ENCODE data around the gene PARL.
A peak's percentile ranks its signal among the peaks of the same experiment; 100 is the strongest.
"Not testable (repeated sequence)": the region's sequence is repeated elsewhere in the genome, so short reads cannot be mapped to it uniquely, and the experiment has no call there.

PARL gene

GRCh38 chr3:183816681-183817510 is 67.8 kb downstream of the PARL start:
- DNase-seq, result no peak

- no peak for DNase-seq
These were observed 68.7 kb downstream of the PARL start for GRCh38 chr3:183815951-183816475.

DNA sequence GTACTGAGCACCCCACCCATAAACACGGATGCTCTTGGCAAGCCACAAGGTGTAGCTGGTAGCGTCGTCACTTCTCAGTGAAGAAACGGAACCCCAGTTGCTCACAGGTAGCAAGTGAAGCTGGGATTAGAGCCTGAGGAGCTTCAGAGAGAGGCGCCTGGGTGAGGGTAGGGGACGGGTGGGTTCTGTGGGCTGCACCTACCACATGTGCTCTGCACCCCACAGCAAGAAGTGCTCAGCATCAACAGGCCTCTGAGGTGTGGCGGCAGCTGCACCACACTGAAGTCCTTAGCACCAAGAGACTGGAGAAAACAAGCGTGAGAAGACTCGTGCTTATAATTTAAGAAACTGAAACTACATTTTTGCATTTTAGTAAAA is 69.1 kb downstream of the PARL start:
- DNase-seq, result no peak

DNA sequence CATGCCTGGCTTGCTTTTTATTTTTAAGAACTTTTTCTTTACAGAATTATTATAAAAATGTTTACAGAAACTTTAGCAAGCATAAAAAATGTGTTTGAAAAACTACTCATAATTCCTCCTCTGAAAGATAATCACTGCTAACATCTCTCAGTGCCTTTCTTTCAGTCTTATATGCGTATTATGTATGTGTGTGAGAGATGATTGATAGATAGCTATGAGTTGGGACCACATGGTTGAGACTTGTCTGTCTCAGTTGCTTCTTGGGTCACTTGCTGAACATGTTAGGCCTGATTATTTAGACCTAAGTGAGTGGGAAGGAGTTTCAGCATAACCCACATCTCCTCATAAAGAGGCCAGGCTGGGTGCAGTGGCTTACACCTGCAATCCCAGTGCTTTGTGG is 70.4 kb downstream of the PARL start:
- no peak for DNase-seq

DNA sequence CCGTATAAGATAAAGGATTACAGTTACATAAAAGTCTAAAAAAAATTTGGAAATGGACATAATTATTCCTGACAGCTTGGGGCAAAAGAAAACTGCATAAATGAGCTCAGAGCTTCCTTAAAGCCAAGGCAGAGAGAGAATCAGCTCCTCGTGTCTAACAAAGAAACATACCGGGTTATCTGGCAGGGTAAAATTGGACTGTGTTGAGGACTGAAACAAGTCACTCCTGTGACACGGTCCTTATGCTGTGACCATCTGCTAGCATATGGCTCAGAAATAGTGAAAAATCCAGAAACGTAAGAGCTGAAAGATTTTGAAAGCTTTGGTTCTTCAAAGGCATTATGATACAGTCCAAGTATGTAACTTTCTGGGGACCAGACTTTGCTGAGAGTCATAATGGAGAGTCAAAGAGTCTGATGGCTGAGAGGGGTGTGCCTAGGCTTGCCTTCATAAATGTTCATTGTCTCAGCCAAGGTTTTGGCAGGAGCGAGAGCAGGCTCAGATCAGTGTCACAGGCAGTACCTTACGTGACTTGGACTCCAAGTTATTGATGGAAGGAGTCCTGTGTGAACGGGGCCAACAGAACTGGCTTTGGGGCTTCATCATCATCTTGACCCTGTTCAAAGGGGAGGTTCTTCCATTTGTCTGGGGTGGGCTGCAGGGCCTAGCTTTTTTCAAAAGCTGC is 71.8 kb downstream of the PARL start:
- no peak for DNase-seq

DNA sequence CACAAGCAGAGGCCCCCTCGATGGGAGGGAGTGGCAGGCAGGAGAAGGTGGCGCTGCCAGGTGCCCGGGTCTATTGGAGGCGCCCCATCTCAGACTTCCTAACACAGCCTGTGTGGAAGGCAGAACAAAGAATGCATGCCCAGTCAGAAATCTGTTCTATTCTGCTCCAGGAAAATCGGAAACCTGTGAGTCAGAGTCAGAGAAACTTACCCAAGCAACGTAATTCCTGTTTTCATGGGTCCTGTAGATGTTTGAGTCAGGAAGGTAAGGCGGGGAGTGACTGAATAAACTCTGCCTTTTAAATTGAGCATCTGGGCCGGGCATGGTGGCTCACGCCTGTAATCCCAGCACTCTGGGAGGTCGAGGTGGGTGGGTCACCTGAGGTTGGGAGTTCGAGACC is 73.0 kb downstream of the PARL start:
- no peak for DNase-seq

DNA sequence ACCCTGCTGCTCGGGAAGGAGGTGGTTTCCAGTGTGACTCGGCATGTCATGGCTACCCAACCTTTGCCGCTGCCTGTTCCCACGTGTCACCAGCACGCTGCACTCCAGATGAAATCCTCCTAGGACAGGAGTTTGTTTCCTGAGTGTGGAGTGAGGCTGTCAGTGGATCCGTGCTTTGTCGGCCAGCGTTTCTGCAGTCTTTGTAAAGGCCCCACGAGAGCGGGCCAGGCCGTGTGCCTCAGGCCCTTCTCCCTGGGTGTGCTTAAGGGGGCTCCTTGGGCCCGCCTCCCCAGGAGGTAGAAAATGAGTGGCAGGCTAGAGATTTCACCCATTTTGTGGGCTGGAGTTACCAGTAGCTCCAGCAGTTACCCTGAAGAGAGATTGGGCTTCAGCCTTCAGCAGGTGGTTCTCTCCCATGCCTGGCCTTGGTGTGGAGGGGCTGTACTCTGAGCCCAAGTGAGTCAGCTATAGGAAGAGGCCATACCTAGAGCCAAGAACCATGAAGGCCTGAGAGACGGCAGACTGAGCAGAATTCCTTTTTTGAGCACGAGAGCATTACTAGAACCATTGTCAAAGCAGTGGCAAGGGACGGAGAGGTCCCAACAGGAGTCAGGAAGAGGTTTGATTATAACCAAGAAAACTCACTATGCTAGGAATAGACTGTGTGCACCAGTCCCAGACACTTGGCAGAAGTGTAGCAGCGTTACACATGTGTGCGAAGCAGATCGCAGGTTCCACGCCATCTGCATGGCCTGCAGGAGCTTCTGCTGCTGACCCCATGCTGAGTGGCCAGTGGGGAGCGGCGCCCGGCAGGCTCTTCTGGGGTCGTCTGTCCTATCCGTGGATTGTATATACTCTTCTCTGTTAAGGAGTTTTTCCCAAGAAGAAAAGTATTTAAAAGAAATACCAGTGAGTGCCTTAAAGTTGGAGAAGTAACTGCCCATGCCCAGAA is 73.8 kb downstream of the PARL start:
- DNase-seq, result no peak

GRCh38 chr3:183809270-183809669 is 75.4 kb downstream of the PARL start:
- no peak for DNase-seq

- no peak for DNase-seq
These were observed 76.3 kb downstream of the PARL start for GRCh38 chr3:183808355-183808754.

GRCh38 chr3:183807881-183808280 is 76.8 kb downstream of the PARL start:
- no peak for DNase-seq

DNA sequence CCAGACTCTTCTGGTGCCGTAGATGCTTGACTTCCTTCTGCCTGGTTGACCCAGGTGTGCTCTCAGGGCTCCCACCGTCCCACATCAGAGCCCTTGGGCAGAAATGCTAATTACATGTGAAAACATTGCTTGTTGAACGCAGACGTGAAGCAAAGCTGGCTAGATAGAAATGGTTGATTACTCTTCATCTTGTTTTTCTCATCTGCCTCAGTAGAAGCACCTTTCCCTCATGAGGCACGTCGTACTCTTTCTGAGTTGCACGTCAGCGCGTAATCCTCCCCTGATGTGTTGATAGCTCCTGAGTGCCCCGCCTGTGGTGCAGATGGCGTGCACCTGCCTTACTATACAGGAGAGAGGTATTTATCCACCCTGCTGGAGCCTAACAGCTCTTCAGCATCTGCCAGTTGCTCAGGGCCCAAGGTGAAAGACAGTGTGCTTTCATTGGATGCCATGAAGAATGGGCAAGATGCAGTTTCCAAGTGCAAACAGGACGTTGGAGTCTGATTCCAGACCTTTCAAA is 77.4 kb downstream of the PARL start:
- peak; percentile 40 for DNase-seq

DNA sequence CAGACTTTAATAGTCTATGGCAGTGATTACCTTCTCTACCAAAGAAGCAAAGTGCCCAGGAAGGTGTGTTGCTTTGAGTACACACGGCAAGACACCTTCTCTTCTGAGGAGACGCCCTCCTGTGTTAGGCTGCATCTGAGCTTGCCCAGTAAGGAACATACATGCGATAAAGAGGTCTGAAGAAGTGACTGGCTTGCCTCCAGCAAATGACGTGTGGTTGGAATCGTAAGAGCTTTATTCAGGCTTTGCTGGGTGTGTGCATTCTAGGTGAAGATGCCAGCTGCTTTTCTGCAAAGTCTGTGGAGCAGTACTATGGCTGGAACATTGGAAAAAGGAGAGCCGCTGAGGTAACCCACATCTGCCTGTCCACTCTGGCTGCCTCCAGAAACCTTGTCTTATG is 81.7 kb downstream of the PARL start:
- no peak for DNase-seq

DNA sequence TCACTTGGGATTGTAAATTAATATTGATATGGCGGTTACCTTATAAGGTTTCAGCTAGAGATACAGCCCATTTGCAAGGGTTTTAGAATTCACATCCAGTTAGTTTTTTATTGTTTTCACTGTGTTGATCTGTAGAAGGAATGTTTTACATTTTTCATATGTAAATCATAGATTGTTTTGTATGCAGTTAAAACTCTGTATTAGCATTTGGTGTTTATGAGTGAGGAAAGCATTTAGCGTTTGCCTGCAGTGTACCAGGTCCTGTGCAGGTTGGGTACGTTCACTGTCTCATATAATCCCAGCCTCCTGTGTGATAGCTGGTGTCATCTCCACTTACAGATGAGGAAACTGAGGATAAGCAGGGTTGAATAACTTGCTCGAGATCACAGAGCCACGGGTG is 83.1 kb downstream of the PARL start:
- no peak for DNase-seq

- DNase-seq, result no peak
These were observed 84.3 kb downstream of the PARL start for GRCh38 chr3:183800243-183800863.

DNA sequence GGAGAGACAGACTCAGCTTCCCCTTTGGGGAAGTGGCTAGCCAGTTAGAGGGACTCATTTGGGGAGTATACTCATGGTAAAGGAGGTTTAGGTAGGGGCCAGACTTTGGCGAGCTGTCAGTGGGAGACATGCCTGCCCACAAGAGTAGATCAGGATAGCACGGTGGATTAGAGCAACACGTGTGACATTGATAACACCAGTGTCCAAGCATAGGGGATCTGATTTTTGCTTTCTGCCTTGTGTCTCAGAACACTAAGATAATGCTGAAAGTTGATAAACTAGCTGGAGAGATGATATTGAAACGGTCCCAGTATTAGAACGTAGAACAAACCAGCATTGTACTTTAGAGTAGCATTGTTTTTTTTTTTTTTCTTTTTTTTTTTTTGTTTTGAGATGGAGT is 85.2 kb downstream of the PARL start:
- DNase-seq, result no peak

DNA sequence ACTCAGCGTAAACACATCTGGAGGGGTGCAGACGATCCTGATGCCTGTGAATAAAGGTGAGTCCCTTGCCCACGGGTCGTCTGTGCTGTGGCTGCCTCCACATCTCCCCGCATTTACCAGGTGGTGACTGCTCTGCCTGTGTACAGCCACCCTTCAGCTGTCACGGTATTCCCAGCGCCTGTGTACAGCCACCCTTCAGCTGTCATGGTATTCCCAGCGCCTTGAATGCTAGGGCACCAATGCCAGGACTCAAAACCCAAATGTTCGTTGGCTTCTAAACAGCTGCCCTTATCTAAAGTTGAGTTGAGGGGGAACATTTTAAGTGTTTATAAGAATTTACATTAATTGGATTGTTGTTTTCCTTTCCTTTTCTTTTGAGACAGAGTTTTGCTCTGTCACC is 86.7 kb downstream of the PARL start:
- no peak for DNase-seq

DNA sequence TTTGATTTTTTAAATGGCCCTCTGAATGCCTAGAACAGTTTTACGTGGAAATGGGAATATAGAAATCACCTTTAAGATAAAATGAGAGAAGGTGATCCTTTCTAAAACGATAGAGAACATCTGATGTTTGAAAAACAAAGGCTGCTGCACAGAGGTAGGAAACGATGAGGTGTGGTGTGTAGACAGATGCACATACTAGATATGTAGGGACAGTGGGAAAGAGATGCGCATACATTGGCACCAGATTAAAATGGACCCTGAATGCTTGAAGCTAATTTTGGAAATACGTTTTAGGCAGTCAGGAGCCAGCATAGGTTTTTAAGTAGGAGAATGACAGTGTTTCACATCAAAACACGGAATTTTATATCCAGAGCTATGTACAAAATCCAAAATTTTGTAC is 88.3 kb downstream of the PARL start:
- DNase-seq, result no peak

DNA sequence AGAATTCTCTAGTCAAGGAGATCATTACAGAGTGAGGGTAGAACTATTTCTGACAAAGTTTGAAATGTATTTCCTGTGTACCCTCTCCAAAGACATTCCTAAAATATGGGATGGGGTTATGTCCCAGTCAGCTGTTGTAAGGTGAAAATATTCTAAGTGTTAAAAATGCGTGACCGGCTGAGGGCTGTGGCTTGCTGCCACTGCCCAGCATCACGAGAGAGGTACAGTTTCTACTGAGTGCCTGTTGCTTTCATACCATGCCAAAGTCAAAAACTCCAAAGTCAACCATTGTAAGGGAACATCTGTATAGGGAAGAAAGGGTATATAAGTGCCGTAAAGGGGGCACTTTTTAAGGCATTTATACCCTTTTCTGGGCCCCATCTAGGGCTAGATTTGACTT is 90.2 kb downstream of the PARL start:
- no peak for DNase-seq

DNA sequence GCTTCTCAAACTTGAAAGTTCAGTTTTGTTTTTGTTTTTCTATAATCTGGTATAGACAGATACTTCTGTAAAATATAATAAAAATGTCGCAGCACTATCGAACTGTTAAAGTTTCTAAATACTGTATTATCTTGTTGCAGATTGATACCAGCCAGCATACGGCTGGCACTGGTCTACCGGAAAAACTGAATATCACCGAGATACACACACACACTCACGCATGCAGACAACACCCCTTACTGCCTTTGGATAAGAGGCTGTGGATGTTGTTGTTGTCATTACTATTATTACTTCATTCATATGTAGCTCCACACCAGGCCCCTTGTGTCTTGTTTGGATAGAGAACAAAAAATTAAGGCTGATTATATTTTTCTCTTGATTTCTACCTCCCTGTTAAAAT is 91.7 kb downstream of the PARL start:
- no peak for DNase-seq

DNA sequence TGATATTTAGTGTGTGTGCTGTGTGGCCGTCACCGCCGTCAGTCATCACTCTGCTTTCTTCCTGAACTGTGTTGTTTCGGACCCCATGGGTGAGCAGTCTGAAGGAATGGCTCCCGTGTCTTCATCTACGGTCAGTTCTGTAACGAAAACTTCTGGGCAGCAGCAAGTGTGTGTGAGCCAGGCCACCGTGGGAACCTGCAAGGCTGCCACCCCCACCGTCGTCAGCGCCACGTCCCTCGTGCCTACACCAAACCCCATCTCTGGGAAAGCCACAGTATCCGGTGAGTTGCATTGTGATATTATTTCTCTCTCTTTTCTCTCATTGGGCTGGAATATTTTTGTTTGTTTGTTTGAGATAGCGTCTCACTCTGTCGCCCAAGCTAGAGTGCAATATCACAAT is 94.0 kb downstream of the PARL start:
- DNase-seq, result no peak

GRCh38 chr3:183789826-183790225 is 94.9 kb downstream of the PARL start:
- DNase-seq, result no peak

GRCh38 chr3:183784503-183784902 is 100.2 kb downstream of the PARL start:
- DNase-seq, result not testable (repeated sequence)

All from activated CD8-positive, alpha-beta memory T cell treated with anti-CD3 and anti-CD28 coated beads for 24 hours (primary cell).